ENCODE data around the gene CYB561. TPM values are rescaled to one million over a fixed set of nuclear protein-coding genes. Genes with fewer than 3 reads are reported as not detected.

Gene CYB561
- total and polyA plus RNA-seq, 2 experiments from 2014 or later, result 7.4 to 21.5 TPM

- Histone ChIP-seq H3K9me3 (ENCODE audit: low read depth) (no peaks in the 10 kb centered on the region), H3K36me3 (peaks cover 82% of the 10 kb centered on the region), H3K27me3 (no peaks in the 10 kb centered on the region), H3K4me1 (ENCODE audit: low read depth) (peaks cover 12% of the 10 kb centered on the region), H3K27ac (no peak overlapping the region), H3K4me3 (no peak overlapping the region)
- DNase-seq (ENCODE audit: low read depth in 1 of 2, low spot score in 1 of 2), result no peak
- TF ChIP-seq, protein P1, sequence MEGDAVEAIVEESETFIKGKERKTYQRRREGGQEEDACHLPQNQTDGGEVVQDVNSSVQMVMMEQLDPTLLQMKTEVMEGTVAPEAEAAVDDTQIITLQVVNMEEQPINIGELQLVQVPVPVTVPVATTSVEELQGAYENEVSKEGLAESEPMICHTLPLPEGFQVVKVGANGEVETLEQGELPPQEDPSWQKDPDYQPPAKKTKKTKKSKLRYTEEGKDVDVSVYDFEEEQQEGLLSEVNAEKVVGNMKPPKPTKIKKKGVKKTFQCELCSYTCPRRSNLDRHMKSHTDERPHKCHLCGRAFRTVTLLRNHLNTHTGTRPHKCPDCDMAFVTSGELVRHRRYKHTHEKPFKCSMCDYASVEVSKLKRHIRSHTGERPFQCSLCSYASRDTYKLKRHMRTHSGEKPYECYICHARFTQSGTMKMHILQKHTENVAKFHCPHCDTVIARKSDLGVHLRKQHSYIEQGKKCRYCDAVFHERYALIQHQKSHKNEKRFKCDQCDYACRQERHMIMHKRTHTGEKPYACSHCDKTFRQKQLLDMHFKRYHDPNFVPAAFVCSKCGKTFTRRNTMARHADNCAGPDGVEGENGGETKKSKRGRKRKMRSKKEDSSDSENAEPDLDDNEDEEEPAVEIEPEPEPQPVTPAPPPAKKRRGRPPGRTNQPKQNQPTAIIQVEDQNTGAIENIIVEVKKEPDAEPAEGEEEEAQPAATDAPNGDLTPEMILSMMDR (IDR thresholded peaks at IDR 0.05; ENCODE audit: low read depth, low read length), result no peak
Observed at GRCh38 chr17:63412234-63412633, 33.9 kb downstream of the CYB561 start.

DNA sequence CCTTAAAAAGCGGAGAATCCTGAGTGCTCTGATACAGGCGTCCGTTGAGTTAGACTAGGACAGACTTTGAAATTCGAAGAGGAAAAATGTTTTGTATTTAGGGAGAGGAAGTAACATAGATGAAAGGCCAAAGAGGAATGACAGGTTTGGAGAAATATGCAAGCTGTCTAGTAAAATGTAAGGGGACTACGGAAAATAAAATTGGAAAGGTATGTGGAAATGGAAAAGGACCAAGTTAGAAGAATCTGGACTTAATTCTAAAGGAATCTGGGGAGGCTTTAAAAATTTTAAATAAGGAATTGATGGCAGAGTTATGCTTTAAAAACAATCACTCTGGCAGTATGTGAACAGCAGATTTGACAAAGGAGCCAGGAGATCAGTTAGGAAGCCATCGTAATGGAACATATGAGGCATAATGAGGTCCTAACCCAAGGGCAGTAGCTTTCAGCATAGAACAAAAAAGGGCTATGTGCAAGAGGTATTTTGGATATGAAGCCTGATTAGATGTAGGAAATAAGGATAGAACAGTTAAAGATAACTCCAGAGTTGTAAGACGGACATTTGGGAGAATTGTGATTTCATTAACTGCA is 38.3 kb downstream of the CYB561 start:
- Histone ChIP-seq H3K27ac (no peak overlapping the region), H3K36me3 (peaks cover 56% of the 10 kb centered on the region), H3K4me3 (no peak overlapping the region), H3K9me3 (ENCODE audit: low read depth) (no peaks in the 10 kb centered on the region), H3K4me1 (ENCODE audit: low read depth) (peaks cover 15% of the 10 kb centered on the region), H3K27me3 (no peaks in the 10 kb centered on the region)
- TF ChIP-seq, protein P1 (IDR thresholded peaks at IDR 0.05; ENCODE audit: low read depth, low read length), result no peak
- no peak for DNase-seq (ENCODE audit: low read depth in 1 of 2, low spot score in 1 of 2)

DNA sequence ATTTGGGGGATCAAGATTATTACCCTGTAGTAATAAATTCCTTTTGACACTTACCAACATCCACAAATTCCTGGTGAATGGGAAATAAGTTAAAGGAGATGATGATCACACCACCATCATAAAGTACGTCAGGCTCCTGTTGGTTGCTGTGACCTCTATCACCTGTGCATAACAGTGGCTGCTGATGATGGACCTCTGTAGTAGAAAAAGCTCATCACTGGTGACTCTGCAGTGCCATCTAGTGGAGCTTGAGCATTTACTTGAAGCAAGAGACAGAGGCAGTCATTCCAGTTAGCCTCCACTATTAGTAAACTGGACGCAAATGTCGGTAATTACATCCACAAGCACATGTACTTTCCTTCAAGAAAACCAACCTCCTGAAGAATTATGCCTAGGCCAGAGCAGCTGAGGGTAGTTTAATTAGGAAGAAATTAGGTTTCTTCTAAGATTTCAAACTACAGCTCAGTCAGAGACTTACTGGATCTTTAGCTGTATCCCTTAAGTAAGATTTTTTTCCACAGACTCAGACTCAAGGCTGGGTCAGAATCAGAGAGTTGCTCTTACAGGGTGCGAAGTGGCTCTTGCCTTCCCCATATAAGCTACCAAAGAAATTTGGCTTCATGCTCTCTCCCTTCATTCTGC is 39.3 kb downstream of the CYB561 start:
- H3K36me3 ChIP-seq, result peaks cover 54% of the 10 kb centered on the region
- H3K27me3 ChIP-seq, result no peaks in the 10 kb centered on the region
- DNase-seq (ENCODE audit: low read depth in 1 of 2, low spot score in 1 of 2), result peak; percentile 87 to 94
- TF ChIP-seq, protein P1 (IDR thresholded peaks at IDR 0.05; ENCODE audit: low read depth, low read length), result peak; percentile 80
- peaks cover 15% of the 10 kb centered on the region for H3K4me1 ChIP-seq (ENCODE audit: low read depth)
- no peaks in the 10 kb centered on the region for H3K9me3 ChIP-seq (ENCODE audit: low read depth)
- no peak overlapping the region for H3K4me3 ChIP-seq
- peak overlapping the region; percentile 64 for H3K27ac ChIP-seq

GRCh38 chr17:63405741-63406261 is 40.3 kb downstream of the CYB561 start:
- no peaks in the 10 kb centered on the region for H3K27me3 ChIP-seq
- peaks cover 56% of the 10 kb centered on the region for H3K36me3 ChIP-seq
- TF ChIP-seq, protein P1 (IDR thresholded peaks at IDR 0.05; ENCODE audit: low read depth, low read length), result peak; percentile 71
- no peaks in the 10 kb centered on the region for H3K9me3 ChIP-seq (ENCODE audit: low read depth)
- no peak overlapping the region for H3K4me3 ChIP-seq
- H3K27ac ChIP-seq, result peak overlapping the region; percentile 11
- peak; percentile 64 to 85 for DNase-seq (ENCODE audit: low read depth in 1 of 2, low spot score in 1 of 2)
- H3K4me1 ChIP-seq (ENCODE audit: low read depth), result peaks cover 15% of the 10 kb centered on the region

- TF ChIP-seq, protein P1 (IDR thresholded peaks at IDR 0.05; ENCODE audit: low read depth, low read length), result no peak
- no peak for DNase-seq (ENCODE audit: low read depth in 1 of 2, low spot score in 1 of 2)
- Histone ChIP-seq H3K27ac (no peak overlapping the region), H3K27me3 (no peaks in the 10 kb centered on the region), H3K4me3 (no peak overlapping the region), H3K36me3 (peaks cover 59% of the 10 kb centered on the region), H3K4me1 (ENCODE audit: low read depth) (peaks cover 15% of the 10 kb centered on the region), H3K9me3 (ENCODE audit: low read depth) (no peaks in the 10 kb centered on the region)
Observed at GRCh38 chr17:63405020-63405419, 41.1 kb downstream of the CYB561 start.

All from cardiac muscle cell (in vitro differentiated cells and primary cell).